Endothelial cell of umbilical vein (primary cell): ENCODE results near the gene PRLR. TPM values are rescaled to one million over a fixed set of nuclear protein-coding genes. Genes with fewer than 3 reads are reported as not detected.
"Not testable (repeated sequence)": the region's sequence is repeated elsewhere in the genome, so short reads cannot be mapped to it uniquely, and the experiment has no call there.

Experiments
- BruUV-seq: library from RNA; stranded (reverse); fragments of 400-500 nt; replicated peaks from 2 replicates; lab custom pipeline; 2021; lab: Mats Ljungman, UMichigan
- CTCF ChIA-PET: fragments of 300-600, 350-600 bp; sonication (Branson Sonifier 250); formaldehyde crosslinking; loops from one replicate; lab custom pipeline; 2021; ENCODE audit warnings: antibody characterized with exemption, inconsistent platforms; lab: Charles Lee
- POLR2A ChIA-PET: fragments of 300-600, 350-600 bp; sonication (Branson Sonifier 250); formaldehyde crosslinking; loops from one replicate; lab custom pipeline; 2021; ENCODE audit warnings: antibody characterized with exemption, inconsistent platforms; lab: Charles Lee
- DNase-seq: peaks from one replicate; pipeline ENCODE4 v3.0.0-alpha.2; 2011; ENCODE audit warnings: low read depth, low spot score
- FAIRE-seq: peaks from 2 replicates; lab custom pipeline; 2011; peaks lifted over from hg19 to GRCh38; lab: Jason Lieb, UNC
- H2AFZ ChIP-seq: 2 replicates; pipeline ENCODE4 v1.6.0; 2012; ENCODE audit warnings: low read depth, low read length, control low read depth, inconsistent platforms
- H3K27ac ChIP-seq: 2 replicates; pipeline ENCODE4 v1.5.1; 2011; ENCODE audit warnings: low read depth, mild to moderate bottlenecking, control low read depth, low read length, moderate library complexity; ENCODE audit not compliant: insufficient read depth
- H3K27me3 ChIP-seq, 2 experiments: 2 replicates each; pipeline versions ENCODE4 v1.6.0 to v1.6.1; 2011; ENCODE audit warnings: low read length in 2 of 2, mixed read lengths in 1 of 2; ENCODE audit not compliant: control insufficient read depth in 2 of 2, insufficient read depth in 2 of 2
- H3K36me3 ChIP-seq, 2 experiments: 2 replicates in 1 of 2; 3 replicates in 1 of 2; pipeline ENCODE4 v1.5.1; 2011; ENCODE audit warnings: low read length in 2 of 2, mild to moderate bottlenecking in 1 of 2, moderate library complexity in 1 of 2; ENCODE audit not compliant: control insufficient read depth in 2 of 2, insufficient read depth in 2 of 2; ENCODE audit errors: extremely low read depth in 1 of 2
- H3K4me1 ChIP-seq: 3 replicates; pipeline ENCODE4 v1.5.1; 2011; ENCODE audit warnings: mild to moderate bottlenecking, low read length; ENCODE audit not compliant: control insufficient read depth, insufficient read depth; ENCODE audit errors: extremely low read depth
- H3K4me2 ChIP-seq: 2 replicates; pipeline ENCODE4 v1.6.1; 2011; ENCODE audit warnings: low read length, control low read depth, mixed read lengths; ENCODE audit not compliant: insufficient read depth
- H3K4me3 ChIP-seq, 3 experiments: fragments of 200-600 bp in 1 of 3; sonication (generic), shearing (Covaris generic) in 1 of 3; replicated peaks in 1 of 3; 2 replicates each; pipeline ENCODE4 v1.5.1; 2011 to 2016; ENCODE audit warnings: control low read depth in 3 of 3, low read length in 3 of 3, mild to moderate bottlenecking in 2 of 3, inconsistent platforms in 1 of 3, low read depth in 1 of 3, moderate library complexity in 1 of 3; ENCODE audit not compliant: insufficient read depth in 1 of 3
- H3K79me2 ChIP-seq: 2 replicates; pipeline ENCODE4 v1.6.0; 2012; ENCODE audit warnings: low read length, inconsistent platforms; ENCODE audit not compliant: control insufficient read depth, insufficient read depth
- H3K9ac ChIP-seq: replicated peaks from 2 replicates; pipeline ENCODE3; 2011; ENCODE audit warnings: low read length, control low read depth; ENCODE audit not compliant: insufficient read depth; ENCODE audit errors: extremely low read depth
- H3K9me1 ChIP-seq: replicated peaks from 3 replicates; pipeline ENCODE4 v1.6.0; 2011; ENCODE audit warnings: mild to moderate bottlenecking, low read length; ENCODE audit not compliant: control insufficient read depth, insufficient read depth; ENCODE audit errors: extremely low read depth
- H3K9me3 ChIP-seq: replicated peaks from 2 replicates; pipeline ENCODE4 v1.5.1; 2012; ENCODE audit warnings: low read length, inconsistent platforms; ENCODE audit not compliant: control insufficient read depth, insufficient read depth
- H4K20me1 ChIP-seq: replicated peaks from 2 replicates; pipeline ENCODE3; 2011; ENCODE audit warnings: mild to moderate bottlenecking, low read length; ENCODE audit not compliant: control insufficient read depth, insufficient read depth; ENCODE audit errors: extremely low read depth
- CTCF ChIP-seq, 2 donors: IDR thresholded peaks; 1 replicate in 1 of 2; 2 replicates in 1 of 2; pipeline ENCODE4 v1.5.1; 2011; ENCODE audit warnings: low read length in 2 of 2, mild to moderate bottlenecking in 2 of 2, moderate library complexity in 2 of 2, control low read depth in 1 of 2, inconsistent platforms in 1 of 2, low read depth in 1 of 2; ENCODE audit not compliant: insufficient read depth in 1 of 2; ENCODE audit errors: extremely low read depth in 1 of 2
- EZH2 ChIP-seq: IDR thresholded peaks from 2 replicates; pipeline ENCODE4 v1.6.1; 2012; ENCODE audit warnings: borderline replicate concordance, low read depth, mild to moderate bottlenecking, moderate library complexity, low read length, inconsistent platforms; ENCODE audit not compliant: severe bottlenecking
- FOS ChIP-seq: IDR thresholded peaks from 2 replicates; pipeline ENCODE4 v1.6.1; 2011; ENCODE audit warnings: mild to moderate bottlenecking, low read length, moderate library complexity, borderline replicate concordance; ENCODE audit not compliant: insufficient read depth
- GATA2 ChIP-seq: IDR thresholded peaks from 2 replicates; pipeline ENCODE4 v1.7.0; 2011; ENCODE audit warnings: low read depth, mild to moderate bottlenecking, moderate library complexity, mixed read lengths, low read length; ENCODE audit not compliant: insufficient read length, insufficient read depth
- JUN ChIP-seq: IDR thresholded peaks from 2 replicates; pipeline ENCODE4 v1.6.1; 2011; ENCODE audit warnings: borderline replicate concordance, low read depth; ENCODE audit not compliant: insufficient read length, insufficient read depth
- MAX ChIP-seq: IDR thresholded peaks from 2 replicates; pipeline ENCODE4 v1.6.1; 2011; ENCODE audit not compliant: insufficient read depth, insufficient read length
- MYC ChIP-seq: IDR thresholded peaks from one replicate; pipeline ENCODE4 v1.6.1; 2011; ENCODE audit warnings: mild to moderate bottlenecking, low read depth, low read length
- POLR2A ChIP-seq: IDR thresholded peaks from 2 replicates; pipeline ENCODE4 v1.6.1; 2012; ENCODE audit warnings: low read depth, mild to moderate bottlenecking, control low read depth, low read length
- POLR2AphosphoS5 ChIP-seq: IDR thresholded peaks from 2 replicates; pipeline ENCODE4 v1.6.1; 2012; ENCODE audit warnings: low read depth, mild to moderate bottlenecking, control low read depth, low read length, moderate library complexity; ENCODE audit not compliant: insufficient read depth
- dilution Hi-C: fragments of 300-500 bp; cut with MboI; formaldehyde crosslinking; loops from one replicate; pipeline ENCODE4 v1.15.0; 2019; ENCODE audit warnings: low sequenced_read_pairs; ENCODE audit not compliant: extremely low pct_ligation_motif_present
- intact Hi-C: fragments of 100-400 bp; cut with micrococcal nuclease; formaldehyde crosslinking; loops from one replicate; pipeline ENCODE4 v1.10.0; 2022
- polyA plus RNA-seq, 4 experiments: library from polyadenylated mRNA; depleted of rRNA in 3 of 4; stranded (reverse) in 3 of 4; unstranded in 1 of 4; fragments of >200 nt; gene quantifications; 2 replicates each; pipeline versions ENCODE4 v1.2.1 to v1.2.3, GENCODE V29; 2011 to 2012; ENCODE audit warnings: missing spikeins in 1 of 4
- total RNA-seq: library from RNA; stranded (reverse); gene quantifications from 2 replicates; pipeline ENCODE4 v1.2.3, GENCODE V29; 2021

PRLR gene
- total and polyA plus RNA-seq, 2 donors (not counting 3 experiments of a cell fraction or from before 2014, with no cell fraction given): not detected

- no peak for TF ChIP-seq MAX
- TF ChIP-seq CTCF (IDR thresholded peaks at IDR 0.05; ENCODE audit: extremely low read depth in 1 of 2, insufficient read depth in 1 of 2, low read depth in 1 of 2, low read length in 2 of 2): no peak
- TF ChIP-seq POLR2AphosphoS5: no peak
- no peak for TF ChIP-seq FOS
- TF ChIP-seq MYC: no peak
- no peak for TF ChIP-seq GATA2
- TF ChIP-seq POLR2A: no peak
- no peak for TF ChIP-seq JUN
- no peak for TF ChIP-seq EZH2
- dilution Hi-C loops (no loop called here), intact Hi-C loops (no loop called here)
Observed at GRCh38 chr5:35036536-35036935, 193.8 kb downstream of the PRLR start.

GRCh38 chr5:35035929-35036328 lies 194.4 kb downstream of the PRLR start:
- H2AFZ ChIP-seq, H4K20me1 ChIP-seq, DNase-seq, H3K4me1 ChIP-seq, dilution Hi-C loops, FAIRE-seq, H3K4me2 ChIP-seq, intact Hi-C loops, H3K4me3 ChIP-seq, POLR2A ChIA-PET, H3K36me3 ChIP-seq, BruUV-seq, H3K9me3 ChIP-seq, H3K9me1 ChIP-seq, H3K79me2 ChIP-seq, H3K27me3 ChIP-seq, H3K27ac ChIP-seq, H3K9ac ChIP-seq: not testable (repeated sequence)
- CTCF ChIA-PET: interaction anchor here (0.8 kb wide), 1 partner anchor 33 kb away, joined by 3 read pairs; no protein-coding TSS in a partner anchor

More at GRCh38 chr5:35036536-35036935, 193.8 kb downstream of the PRLR start:
- peaks cover 3% of the 10 kb centered on the region in 2 experiments for H3K27me3 ChIP-seq
- no peaks in the 10 kb centered on the region for H3K9me3 ChIP-seq
- H2AFZ ChIP-seq: no peak overlapping the region
- ChIA-PET POLR2A (no interaction called here), CTCF (interaction anchor here (0.8 kb wide), 1 partner anchor 33 kb away, joined by 3 read pairs; no protein-coding TSS in a partner anchor)
- H3K27ac ChIP-seq: no peak overlapping the region
- no peak overlapping the region for H3K4me3 ChIP-seq
- no peaks in the 10 kb centered on the region for H3K79me2 ChIP-seq
- no peaks in the 10 kb centered on the region for H3K36me3 ChIP-seq
- DNase-seq: no peak
- FAIRE-seq: no peak
- no peaks in the 10 kb centered on the region for H3K9me1 ChIP-seq
- BruUV-seq: no TSS peak
- H3K4me1 ChIP-seq: no peaks in the 10 kb centered on the region
- no peaks in the 10 kb centered on the region for H4K20me1 ChIP-seq
- H3K9ac ChIP-seq: no peak overlapping the region
- no peak overlapping the region for H3K4me2 ChIP-seq
